Ramos (cell line): Measurements from ENCODE around the gene SMCO1.
"Not testable (repeated sequence)": the region's sequence is repeated elsewhere in the genome, so short reads cannot be mapped to it uniquely, and the experiment has no call there.

Source experiments
- in situ Hi-C: fragments of 300-500 bp; cut with MboI; formaldehyde crosslinking; loops from one replicate; pipeline ENCODE4 v1.14.3; 2022; ENCODE audit warnings: low sequenced_read_pairs; ENCODE audit not compliant: unreplicated experiment

The SMCO1 gene

GRCh38 chr3:196524527-196524926, 9.4 kb upstream of the SMCO1 start:
- in situ Hi-C loops: loop anchor here (5.0 kb wide), 1 partner anchor 267 kb away; no protein-coding TSS in a partner anchor

GRCh38 chr3:196523841-196524240, 8.7 kb upstream of the SMCO1 start:
- in situ Hi-C loops: loop anchor here (5.0 kb wide), 1 partner anchor 267 kb away; no protein-coding TSS in a partner anchor

- in situ Hi-C loops: loop anchor here (5.0 kb wide), 1 partner anchor 264 kb away; no protein-coding TSS in a partner anchor
Measured at GRCh38 chr3:196521291-196521690, 6.1 kb upstream of the SMCO1 start.

- in situ Hi-C loops: loop anchor here (5.0 to 10.0 kb wide), 2 partner anchors 262 to 495 kb away; no protein-coding TSS in a partner anchor
Measured at GRCh38 chr3:196519718-196520082, 4.6 kb upstream of the SMCO1 start.

GRCh38 chr3:196518966-196519717, 4.0 kb upstream of the SMCO1 start:
- in situ Hi-C loops: loop anchor here (10.0 kb wide), 1 partner anchor 494 kb away; no protein-coding TSS in a partner anchor

- in situ Hi-C loops: loop anchor here (10.0 kb wide), 1 partner anchor 493 kb away; no protein-coding TSS in a partner anchor
Measured at GRCh38 chr3:196517919-196518318, 2.8 kb upstream of the SMCO1 start.

GRCh38 chr3:196517162-196517800, 2.1 kb upstream of the SMCO1 start:
- in situ Hi-C loops: loop anchor here (10.0 kb wide), 1 partner anchor 492 kb away; no protein-coding TSS in a partner anchor

- in situ Hi-C loops: loop anchor here (10.0 kb wide), 1 partner anchor 490 kb away; no protein-coding TSS in a partner anchor
Measured at GRCh38 chr3:196514350-196514716, 813 bp downstream of the SMCO1 start.

GRCh38 chr3:196513697-196514349, 1.3 kb downstream of the SMCO1 start:
- in situ Hi-C loops: loop anchor here (10.0 kb wide), 1 partner anchor 489 kb away; no protein-coding TSS in a partner anchor

- in situ Hi-C loops: loop anchor here (10.0 kb wide), 1 partner anchor 487 kb away; no protein-coding TSS in a partner anchor
Measured at GRCh38 chr3:196511646-196512425, 3.3 kb downstream of the SMCO1 start.

GRCh38 chr3:196511108-196511507, 4.0 kb downstream of the SMCO1 start:
- in situ Hi-C loops: loop anchor here (10.0 kb wide), 1 partner anchor 486 kb away; no protein-coding TSS in a partner anchor

GRCh38 chr3:196506687-196507086, 8.5 kb downstream of the SMCO1 start:
- in situ Hi-C loops: no loop called here

- in situ Hi-C loops: no loop called here
Measured at GRCh38 chr3:196504556-196504955, 10.6 kb downstream of the SMCO1 start.

GRCh38 chr3:196504077-196504398, 11.1 kb downstream of the SMCO1 start:
- in situ Hi-C loops: not testable (repeated sequence)

- in situ Hi-C loops: no loop called here
Measured at GRCh38 chr3:196503196-196504076, 11.7 kb downstream of the SMCO1 start, which contains the start of gene RNF168. Gene RNF168 (minus strand): TSS chr3:196503768. CDS start chr3:196503173, 595 bp downstream.

- in situ Hi-C loops: no loop called here
Measured at GRCh38 chr3:196502775-196503195, 12.4 kb downstream of the SMCO1 start.

GRCh38 chr3:196501316-196502044, 13.7 kb downstream of the SMCO1 start:
- in situ Hi-C loops: no loop called here

- in situ Hi-C loops: no loop called here
Measured at GRCh38 chr3:196499807-196500524, 15.2 kb downstream of the SMCO1 start.
